ENCODE data around the gene CERK. TPM values are rescaled to one million over a fixed set of nuclear protein-coding genes. Genes with fewer than 3 reads are reported as not detected.

The CERK gene
- total RNA-seq, 1 donor from 2014 or later: 46.3 TPM

DNA sequence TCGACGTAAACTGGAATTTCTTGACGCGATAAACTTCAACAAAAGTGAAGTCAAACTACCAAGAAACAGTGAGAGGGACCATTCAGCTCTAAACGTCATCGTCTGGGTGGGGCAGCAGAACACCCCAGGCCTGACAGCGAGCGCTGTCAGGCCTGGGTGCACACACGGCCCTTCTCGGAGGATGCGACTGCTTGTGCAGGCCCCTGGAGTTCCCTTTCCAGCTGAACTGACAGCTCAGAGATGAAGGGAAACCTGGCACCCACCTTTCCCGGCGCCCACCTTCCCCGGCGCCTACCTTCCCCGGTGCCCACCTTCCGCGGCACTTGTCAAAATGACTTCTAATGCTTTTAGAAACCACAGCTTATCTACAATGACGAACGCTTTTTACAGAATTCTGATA is 47.9 kb downstream of the CERK start:
- no peaks in the 10 kb centered on the region for H3K27me3 ChIP-seq (ENCODE audit: control insufficient read depth, insufficient read depth, low read length)
- TF ChIP-seq CTCF (IDR thresholded peaks at IDR 0.05; ENCODE audit: insufficient read depth, low read length, poor library complexity, severe bottlenecking): no peak
- no peak overlapping the region for H3K4me3 ChIP-seq (ENCODE audit: low read depth, low read length)
- no peak for DNase-seq (ENCODE audit: low read depth)
- H3K36me3 ChIP-seq (ENCODE audit: control insufficient read depth, insufficient read depth, low read length): peaks cover 3% of the 10 kb centered on the region

GRCh38 chr22:46688949-46689348 is 49.1 kb downstream of the CERK start:
- TF ChIP-seq CTCF (IDR thresholded peaks at IDR 0.05; ENCODE audit: insufficient read depth, low read length, poor library complexity, severe bottlenecking): no peak
- no peaks in the 10 kb centered on the region for H3K27me3 ChIP-seq (ENCODE audit: control insufficient read depth, insufficient read depth, low read length)
- no peak overlapping the region for H3K4me3 ChIP-seq (ENCODE audit: low read depth, low read length)
- DNase-seq (ENCODE audit: low read depth): no peak
- H3K36me3 ChIP-seq (ENCODE audit: control insufficient read depth, insufficient read depth, low read length): peaks cover 3% of the 10 kb centered on the region

DNA sequence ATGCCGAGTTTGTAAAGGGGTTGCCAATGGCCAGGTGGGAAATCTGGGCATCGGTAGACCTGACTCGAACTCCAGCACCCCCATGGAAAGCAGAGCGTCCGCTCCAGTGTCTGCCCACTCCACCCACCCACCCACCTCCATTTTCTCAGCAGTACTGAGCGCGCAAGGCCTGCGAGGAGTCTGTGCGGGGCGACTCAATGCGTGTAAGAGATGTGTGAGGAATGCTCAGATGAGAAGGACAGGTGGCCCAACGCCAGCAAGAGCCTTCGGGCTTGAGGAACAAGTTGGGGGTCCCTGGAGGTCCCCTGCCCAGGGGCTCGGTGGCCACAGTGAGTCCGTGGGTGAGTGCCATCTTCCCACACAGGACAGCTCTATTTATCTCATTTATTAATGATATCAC is 50.6 kb downstream of the CERK start:
- Histone ChIP-seq H3K4me3 (ENCODE audit: low read depth, low read length) (no peak overlapping the region), H3K36me3 (ENCODE audit: control insufficient read depth, insufficient read depth, low read length) (peaks cover 3% of the 10 kb centered on the region), H3K27me3 (ENCODE audit: control insufficient read depth, insufficient read depth, low read length) (no peaks in the 10 kb centered on the region)
- TF ChIP-seq CTCF (IDR thresholded peaks at IDR 0.05; ENCODE audit: insufficient read depth, low read length, poor library complexity, severe bottlenecking): no peak
- DNase-seq (ENCODE audit: low read depth): no peak

- Histone ChIP-seq H3K4me3 (ENCODE audit: low read depth, low read length) (no peak overlapping the region), H3K27me3 (ENCODE audit: control insufficient read depth, insufficient read depth, low read length) (no peaks in the 10 kb centered on the region), H3K36me3 (ENCODE audit: control insufficient read depth, insufficient read depth, low read length) (peaks cover 3% of the 10 kb centered on the region)
- no peak for DNase-seq (ENCODE audit: low read depth)
- TF ChIP-seq CTCF (IDR thresholded peaks at IDR 0.05; ENCODE audit: insufficient read depth, low read length, poor library complexity, severe bottlenecking): no peak
These were observed 51.0 kb downstream of the CERK start for GRCh38 chr22:46687048-46687444.

DNA sequence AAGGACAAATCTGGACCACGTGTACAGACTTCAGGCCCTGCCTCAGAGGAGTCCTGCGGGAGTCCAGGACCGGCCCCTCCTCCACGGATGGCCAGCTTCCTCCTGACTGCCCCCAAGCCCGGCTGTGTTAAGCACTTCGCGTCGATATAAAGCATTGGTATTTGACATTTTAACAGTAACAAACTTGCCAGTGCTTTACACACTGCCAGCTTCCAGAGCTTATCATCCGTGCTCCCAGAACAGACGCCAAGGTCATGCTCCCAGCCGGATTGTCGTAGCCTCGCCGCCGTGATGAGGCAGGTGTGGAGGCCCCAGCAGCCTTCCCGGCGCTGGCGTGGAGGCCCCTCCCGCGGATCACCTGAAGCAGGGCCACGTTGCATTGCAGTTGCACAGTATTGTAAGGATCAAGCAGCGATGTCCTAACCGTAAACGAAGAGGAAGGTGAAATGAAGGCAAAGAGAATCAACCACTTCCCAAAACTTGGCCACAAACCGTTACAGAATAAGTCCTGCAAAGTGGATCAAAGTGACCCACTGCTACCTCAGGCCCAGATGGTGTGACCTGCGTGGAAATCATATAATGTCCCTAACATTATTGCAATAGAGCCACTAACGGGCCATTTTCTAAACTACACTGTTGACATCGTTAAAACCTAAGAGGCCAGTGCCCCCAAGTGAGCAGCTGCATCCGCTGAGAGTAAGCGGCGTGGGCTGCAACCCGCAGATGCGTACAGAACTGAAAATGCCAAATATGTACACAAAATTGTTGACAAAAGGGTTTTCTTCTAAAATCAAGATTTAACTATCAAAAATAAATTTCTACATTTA is 51.6 kb downstream of the CERK start:
- no peak for DNase-seq (ENCODE audit: low read depth)
- no peak for TF ChIP-seq CTCF (IDR thresholded peaks at IDR 0.05; ENCODE audit: insufficient read depth, low read length, poor library complexity, severe bottlenecking)
- Histone ChIP-seq H3K36me3 (ENCODE audit: control insufficient read depth, insufficient read depth, low read length) (no peaks in the 10 kb centered on the region), H3K27me3 (ENCODE audit: control insufficient read depth, insufficient read depth, low read length) (no peaks in the 10 kb centered on the region), H3K4me3 (ENCODE audit: low read depth, low read length) (no peak overlapping the region)

DNA sequence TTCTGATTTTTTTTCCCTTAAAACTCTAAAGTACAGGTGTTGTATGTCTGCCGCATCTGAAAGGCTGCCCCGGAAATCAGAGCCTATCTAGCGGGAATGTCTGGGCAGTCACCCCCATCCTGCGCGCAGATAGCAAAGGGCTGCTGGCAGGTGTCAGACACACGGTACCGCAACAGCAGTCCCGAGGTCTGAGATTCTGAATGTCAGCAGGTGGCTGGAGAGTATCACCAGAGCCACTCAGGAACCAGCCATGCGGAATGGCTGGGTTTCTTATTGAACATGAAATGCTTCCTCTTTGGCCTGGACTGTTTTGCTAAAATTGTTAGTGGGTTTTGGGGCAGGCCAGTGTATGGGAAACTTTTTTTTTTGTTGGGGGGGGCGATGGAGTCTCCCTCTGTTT is 53.3 kb downstream of the CERK start:
- no peaks in the 10 kb centered on the region for H3K27me3 ChIP-seq (ENCODE audit: control insufficient read depth, insufficient read depth, low read length)
- no peaks in the 10 kb centered on the region for H3K36me3 ChIP-seq (ENCODE audit: control insufficient read depth, insufficient read depth, low read length)
- DNase-seq (ENCODE audit: low read depth): no peak
- no peak overlapping the region for H3K4me3 ChIP-seq (ENCODE audit: low read depth, low read length)
- TF ChIP-seq CTCF (IDR thresholded peaks at IDR 0.05; ENCODE audit: insufficient read depth, low read length, poor library complexity, severe bottlenecking): no peak

All from kidney epithelial cell (primary cell).